ENCODE measurements around the gene KCNK7.
A peak's percentile ranks its signal among the peaks of the same experiment; 100 is the strongest.

Gene KCNK7

GRCh38 chr11:65625628-65626342, 30.2 kb upstream of the KCNK7 start:
- DNase-seq: peak; percentile 76

GRCh38 chr11:65624931-65625627, 29.5 kb upstream of the KCNK7 start:
- DNase-seq: no peak

DNA sequence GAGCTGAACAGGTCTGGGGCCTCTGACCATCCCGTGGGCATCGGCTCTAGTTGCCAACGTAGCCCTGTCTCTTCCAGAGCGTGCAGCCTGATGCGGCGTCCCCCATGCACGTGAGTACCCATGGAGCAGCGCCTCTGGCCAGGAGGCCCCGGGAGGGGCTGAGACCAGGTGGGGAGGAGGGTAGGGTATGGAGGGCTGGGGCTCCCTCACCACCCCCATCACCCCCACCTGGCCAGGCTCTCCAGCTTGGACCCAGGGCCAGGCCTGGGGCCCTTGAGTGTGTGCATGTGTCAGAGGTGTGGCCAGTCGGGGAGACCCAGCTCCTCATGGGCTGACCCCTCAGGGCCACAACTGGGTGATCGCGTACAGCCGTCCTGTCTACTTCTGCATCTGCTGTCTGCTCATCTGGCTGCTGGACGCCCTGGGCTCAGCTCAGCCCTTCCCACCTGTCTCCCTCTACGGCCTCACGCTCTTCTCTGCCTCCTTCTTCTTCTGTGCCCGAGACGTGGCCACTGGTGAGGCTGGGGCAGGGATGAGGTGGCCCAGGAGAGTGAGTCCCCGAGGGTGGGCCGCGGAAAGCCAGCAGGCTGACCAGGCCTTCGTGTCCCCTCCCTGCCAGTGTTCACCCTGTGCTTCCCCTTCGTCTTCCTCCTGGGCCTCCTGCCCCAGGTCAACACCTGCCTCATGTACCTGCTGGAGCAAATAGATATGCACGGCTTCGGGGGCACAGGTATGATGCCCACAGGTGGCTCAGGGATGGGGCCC, 28.4 kb upstream of the KCNK7 start:
- no peak for DNase-seq

- DNase-seq: no peak
Observed at GRCh38 chr11:65623177-65623576, 27.6 kb upstream of the KCNK7 start.

- DNase-seq: no peak
Observed at GRCh38 chr11:65622011-65622410, 26.4 kb upstream of the KCNK7 start.

DNA sequence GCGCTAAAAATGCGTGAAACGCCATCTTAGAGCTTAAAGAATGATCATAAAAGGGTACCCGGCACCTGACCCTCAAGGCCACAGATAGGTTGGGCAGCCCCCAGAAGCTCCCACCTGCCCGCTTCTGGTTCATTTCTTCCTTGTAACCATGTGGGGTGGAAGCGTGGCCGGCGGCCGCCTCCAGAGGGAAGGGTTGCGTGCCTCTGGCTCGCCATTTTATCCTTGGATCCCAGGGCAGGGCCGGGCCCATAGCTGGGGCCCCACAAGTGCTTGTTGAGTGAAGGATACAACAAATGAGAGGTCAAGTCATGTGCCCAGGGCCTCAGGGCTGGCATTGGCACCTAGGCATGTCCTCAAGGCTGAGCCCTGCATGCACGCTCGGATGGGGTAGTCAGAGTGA, 25.9 kb upstream of the KCNK7 start:
- DNase-seq: no peak

GRCh38 chr11:65620666-65621065, 25.1 kb upstream of the KCNK7 start:
- no peak for DNase-seq

DNA sequence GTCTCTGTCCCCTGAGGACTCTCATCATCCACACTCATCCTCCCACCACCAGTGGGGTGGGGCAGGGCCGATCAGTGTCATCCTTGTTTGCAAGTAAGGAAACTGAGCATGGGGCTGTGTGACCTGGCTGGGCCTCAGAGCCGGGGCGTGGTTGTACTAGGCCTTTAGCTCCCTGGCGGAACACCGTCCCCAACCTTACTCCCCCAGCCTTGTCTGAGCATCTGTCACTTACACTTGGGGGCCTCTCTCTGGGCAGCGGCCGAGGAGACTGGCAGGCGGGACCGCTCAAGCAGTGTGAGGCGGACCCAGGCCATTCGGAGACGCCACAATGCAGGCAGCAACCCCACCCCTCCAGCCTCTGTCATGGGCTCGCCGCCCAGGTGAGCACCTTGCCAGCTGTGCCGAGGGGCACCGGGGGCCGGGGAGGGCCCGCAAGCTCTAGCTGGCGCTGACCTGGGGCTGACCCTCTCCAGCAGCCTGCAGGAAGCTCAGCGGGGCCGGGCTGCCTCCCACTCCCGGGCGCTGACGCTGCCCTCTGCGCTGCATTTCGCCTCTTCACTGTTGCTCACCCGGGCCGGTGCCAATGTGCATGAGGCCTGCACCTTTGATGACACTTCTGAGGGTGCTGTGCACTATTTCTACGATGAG, 23.8 kb upstream of the KCNK7 start:
- DNase-seq: no peak

DNA sequence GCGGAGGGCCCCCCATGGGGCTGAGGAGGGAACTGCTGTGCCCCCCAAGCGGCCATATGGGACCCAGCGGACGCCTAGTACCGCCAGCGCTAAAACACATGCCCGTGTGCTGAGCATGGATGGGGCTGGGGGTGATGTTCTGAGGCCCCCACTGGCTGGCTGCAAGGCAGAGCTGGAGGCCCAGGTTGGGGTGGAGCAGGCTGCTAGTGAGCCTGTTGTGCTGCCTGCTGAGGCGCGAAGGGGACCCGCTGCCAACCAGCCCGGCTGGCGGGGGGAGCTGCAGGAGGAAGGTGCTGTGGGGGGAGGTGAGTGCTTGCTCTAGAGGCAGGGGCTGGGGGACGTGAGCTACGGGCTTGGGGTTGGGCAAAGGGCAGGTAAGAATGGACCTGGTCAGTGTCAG, 23.2 kb upstream of the KCNK7 start:
- no peak for DNase-seq

DNA sequence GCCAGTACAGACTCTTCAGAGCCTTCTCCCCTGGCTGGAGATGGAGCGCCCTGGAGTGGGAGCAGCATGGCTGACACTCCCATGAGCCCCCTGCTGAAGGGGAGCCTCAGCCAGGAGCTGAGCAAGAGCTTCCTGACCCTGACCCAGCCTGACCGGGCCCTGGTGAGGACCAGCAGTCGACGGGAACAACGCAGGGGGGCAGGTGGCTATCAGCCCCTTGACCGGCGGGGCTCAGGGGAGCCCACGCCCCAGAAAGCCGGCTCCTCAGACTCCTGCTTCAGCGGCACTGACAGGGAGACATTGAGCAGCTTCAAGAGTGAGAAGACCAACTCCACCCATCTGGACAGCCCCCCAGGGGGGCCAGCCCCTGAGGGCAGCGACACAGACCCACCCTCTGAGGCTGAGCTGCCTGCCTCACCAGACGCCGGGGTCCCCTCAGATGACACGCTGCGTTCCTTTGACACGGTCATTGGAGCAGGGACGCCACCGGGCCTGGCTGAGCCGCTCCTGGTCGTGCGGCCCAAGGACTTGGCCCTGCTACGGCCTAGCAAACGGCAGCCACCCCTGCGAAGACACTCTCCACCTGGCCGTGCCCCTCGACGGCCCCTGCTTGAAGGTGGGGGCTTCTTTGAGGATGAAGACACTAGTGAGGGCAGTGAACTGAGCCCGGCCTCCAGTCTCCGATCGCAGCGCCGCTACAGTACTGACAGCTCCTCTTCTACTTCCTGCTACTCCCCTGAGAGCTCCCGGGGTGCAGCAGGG, 22.6 kb upstream of the KCNK7 start:
- no peak for DNase-seq

- DNase-seq: no peak
Observed at GRCh38 chr11:65617136-65617850, 21.7 kb upstream of the KCNK7 start.

GRCh38 chr11:65616575-65617001, 21.0 kb upstream of the KCNK7 start:
- no peak for DNase-seq

DNA sequence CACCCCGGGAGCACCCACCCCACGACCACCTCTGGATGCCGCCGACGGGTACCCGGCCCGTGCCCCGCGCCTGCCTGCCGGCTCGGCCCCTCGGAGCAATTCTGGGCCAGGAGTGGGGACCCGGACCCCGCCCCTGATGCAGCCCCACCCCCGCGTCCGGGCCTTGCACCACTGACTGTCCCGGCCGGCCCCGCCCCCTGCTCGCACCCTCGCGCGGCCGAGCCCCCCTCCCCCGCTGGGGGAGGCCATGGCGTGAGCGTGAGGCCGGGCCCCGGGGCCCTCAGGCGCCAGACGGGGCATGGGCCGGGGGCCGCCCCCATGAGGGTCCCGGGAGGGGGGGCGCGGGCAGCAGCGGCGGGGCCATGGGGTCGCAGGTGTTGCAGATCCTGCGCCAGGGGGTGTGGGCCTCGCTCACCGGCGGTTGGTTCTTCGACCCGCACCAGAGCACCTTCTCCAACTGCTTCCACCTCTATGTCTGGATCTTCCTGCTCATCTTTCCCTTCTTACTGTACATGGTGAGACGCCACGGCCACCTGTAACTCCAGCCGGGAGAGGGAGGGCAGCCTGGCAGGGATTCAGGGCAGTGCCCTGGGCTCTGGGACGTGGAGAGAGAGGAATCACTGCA, 20.5 kb upstream of the KCNK7 start:
- peak; percentile 56 for DNase-seq

GRCh38 chr11:65615229-65615949, 19.8 kb upstream of the KCNK7 start, which contains the start of gene PCNX3:
Gene PCNX3, plus strand, starts transcription at chr11:65615776. Its CDS starts 536 bp downstream, at chr11:65616312.
- DNase-seq: peak; percentile 100

DNA sequence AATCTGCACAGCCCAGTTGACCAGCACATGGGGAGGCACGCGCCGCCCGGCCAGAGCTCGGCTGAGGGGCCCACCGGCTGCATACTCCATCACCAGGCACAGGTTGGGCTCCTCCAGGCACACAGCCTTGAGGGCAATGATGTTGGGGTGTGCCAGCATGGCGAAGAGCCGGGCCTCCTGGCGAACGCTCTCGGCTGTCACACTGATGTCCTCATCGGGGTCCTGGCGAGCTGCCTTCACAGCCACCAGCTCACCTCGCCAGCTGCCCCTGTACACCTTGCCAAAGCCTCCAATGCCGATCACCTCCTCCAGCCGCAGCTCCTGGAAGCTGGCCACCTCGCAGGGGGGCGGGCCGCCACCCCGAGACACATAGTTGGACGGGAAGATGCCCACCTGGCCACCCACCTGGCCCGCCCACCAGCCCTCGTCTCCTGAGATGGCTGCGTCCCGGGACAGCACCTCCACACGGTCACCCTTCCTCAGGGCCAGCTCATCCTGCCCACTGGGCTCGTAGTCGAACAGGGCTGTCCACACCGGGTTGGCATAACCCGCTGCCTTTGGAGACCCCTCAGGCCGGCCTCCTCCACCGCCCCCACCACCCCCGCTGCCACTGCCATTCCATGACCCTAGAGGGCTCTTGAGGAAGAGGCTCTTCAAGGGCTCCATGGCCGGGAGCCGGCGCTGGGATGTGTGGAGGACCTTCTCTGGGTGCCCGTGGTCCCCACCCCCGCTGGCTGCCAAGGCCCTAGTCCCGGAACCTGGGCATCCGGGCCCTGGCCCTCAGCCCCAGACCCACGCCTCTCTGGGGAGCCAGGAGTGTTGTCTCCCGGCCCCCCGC, 17.7 kb upstream of the KCNK7 start:
- peak; percentile 19 for DNase-seq

DNA sequence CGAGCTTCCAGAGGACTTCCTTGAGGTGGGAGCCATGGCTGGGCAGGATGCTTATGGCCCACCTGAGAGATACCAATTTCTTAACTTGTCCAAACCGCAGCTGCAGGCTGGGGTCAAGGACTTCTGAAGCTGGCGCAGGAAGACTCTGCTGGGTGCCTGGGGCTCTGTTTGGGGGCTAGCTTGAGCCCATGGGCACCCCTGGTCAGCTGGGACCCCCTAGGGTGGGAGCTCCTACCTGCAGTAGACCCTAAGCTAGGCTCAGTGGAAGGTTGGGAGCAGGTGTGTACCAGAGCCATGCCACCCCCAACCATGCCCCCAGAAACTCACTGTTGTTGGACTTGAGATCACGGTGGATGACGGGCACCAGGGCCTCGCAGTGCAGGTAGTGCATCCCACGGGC, 17.1 kb upstream of the KCNK7 start:
- DNase-seq: no peak

GRCh38 chr11:65611758-65612603, 16.4 kb upstream of the KCNK7 start:
- no peak for DNase-seq

DNA sequence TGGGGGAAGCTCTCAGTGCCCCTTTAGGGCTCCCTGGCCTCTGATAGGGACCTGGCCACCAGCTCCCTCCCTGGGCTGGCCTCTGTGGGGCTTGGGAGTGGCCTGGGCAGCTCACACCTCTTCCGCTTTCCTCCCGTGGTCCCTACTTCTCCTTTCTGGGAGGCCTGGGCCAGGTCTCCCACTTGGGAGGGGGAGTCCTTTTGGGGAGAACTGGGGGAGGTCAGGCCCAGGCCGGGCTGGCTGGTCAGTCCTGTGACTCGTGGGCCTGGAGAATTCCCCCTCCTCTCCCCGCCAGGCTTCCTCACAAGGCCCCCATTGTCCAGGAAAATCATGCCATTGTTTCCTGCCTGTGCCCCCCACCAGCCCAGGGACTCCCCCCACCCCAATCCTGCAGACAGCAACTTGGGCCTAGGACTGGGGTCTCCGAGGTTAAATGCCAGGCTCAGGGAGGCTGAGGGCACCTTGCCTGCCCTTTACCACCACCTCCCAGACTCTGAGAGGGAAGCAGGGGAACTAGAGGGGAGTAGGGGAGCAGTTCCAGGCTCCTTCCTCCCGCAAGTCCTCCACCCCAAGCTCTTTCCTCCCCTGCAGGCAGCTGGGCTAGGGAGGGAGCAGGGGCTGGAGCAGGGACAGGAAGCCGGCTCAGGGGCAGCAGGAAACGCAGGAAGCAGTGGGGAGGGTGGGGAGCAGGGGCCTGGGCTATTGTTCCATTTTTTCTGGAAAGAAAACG, 15.6 kb upstream of the KCNK7 start:
- DNase-seq: no peak

Measured in CD4-positive, alpha-beta T cell treated with Interleukin-17A for 4 hours (primary cell).